ENCODE data around the gene FEZF2.

The FEZF2 gene

DNA sequence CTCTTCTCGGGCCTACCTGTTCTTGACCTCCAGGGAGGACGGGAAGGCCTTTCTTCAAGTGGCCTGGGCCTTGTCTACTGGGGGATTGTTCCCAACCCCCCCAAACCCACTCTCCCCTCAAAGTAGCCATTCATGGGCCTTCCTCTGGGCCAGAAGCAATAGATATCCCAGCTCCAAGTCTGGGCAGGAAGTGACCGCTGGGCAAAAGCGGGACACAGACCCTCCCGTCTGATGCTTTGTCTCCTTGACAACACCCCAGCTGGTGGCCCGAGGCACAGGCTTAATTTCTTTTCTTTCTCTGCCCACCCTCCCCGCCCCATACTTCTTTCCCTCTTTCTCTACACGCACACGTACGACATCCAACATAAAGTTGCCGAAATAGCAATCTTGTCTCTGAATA, 41.4 kb upstream of the FEZF2 start:
- no peaks in the 10 kb centered on the region for H3K79me2 ChIP-seq (ENCODE audit: low read length)
- H2AFZ ChIP-seq (ENCODE audit: low read depth, low read length): no peak overlapping the region
- no peaks in the 10 kb centered on the region for H4K20me1 ChIP-seq (ENCODE audit: insufficient read depth, low read length)
- no peaks in the 10 kb centered on the region for H3K36me3 ChIP-seq (replicated peaks; ENCODE audit: low read depth, low read length)
- H3K27me3 ChIP-seq (ENCODE audit: low read depth, low read length): peaks cover 11% of the 10 kb centered on the region; the same call in 1 of the 2 replicates
- no peaks in the 10 kb centered on the region for H3K4me1 ChIP-seq (ENCODE audit: low read length)
- H3K9me3 ChIP-seq (ENCODE audit: insufficient read depth, low read length): no peaks in the 10 kb centered on the region
- no peak overlapping the region for H3K9ac ChIP-seq (ENCODE audit: low read length)
- H3K4me3 ChIP-seq (ENCODE audit: low read length): no peak overlapping the region
- H3K27ac ChIP-seq (ENCODE audit: low read length): no peak overlapping the region
- no peak overlapping the region for H3K4me2 ChIP-seq (ENCODE audit: low read length)
- TF ChIP-seq, protein P1, sequence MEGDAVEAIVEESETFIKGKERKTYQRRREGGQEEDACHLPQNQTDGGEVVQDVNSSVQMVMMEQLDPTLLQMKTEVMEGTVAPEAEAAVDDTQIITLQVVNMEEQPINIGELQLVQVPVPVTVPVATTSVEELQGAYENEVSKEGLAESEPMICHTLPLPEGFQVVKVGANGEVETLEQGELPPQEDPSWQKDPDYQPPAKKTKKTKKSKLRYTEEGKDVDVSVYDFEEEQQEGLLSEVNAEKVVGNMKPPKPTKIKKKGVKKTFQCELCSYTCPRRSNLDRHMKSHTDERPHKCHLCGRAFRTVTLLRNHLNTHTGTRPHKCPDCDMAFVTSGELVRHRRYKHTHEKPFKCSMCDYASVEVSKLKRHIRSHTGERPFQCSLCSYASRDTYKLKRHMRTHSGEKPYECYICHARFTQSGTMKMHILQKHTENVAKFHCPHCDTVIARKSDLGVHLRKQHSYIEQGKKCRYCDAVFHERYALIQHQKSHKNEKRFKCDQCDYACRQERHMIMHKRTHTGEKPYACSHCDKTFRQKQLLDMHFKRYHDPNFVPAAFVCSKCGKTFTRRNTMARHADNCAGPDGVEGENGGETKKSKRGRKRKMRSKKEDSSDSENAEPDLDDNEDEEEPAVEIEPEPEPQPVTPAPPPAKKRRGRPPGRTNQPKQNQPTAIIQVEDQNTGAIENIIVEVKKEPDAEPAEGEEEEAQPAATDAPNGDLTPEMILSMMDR (IDR thresholded peaks at IDR 0.05; ENCODE audit: low read depth, low read length): no peak
- TF ChIP-seq EZH2phosphoT487 (IDR thresholded peaks at IDR 0.05; ENCODE audit: low read depth): no peak

DNA sequence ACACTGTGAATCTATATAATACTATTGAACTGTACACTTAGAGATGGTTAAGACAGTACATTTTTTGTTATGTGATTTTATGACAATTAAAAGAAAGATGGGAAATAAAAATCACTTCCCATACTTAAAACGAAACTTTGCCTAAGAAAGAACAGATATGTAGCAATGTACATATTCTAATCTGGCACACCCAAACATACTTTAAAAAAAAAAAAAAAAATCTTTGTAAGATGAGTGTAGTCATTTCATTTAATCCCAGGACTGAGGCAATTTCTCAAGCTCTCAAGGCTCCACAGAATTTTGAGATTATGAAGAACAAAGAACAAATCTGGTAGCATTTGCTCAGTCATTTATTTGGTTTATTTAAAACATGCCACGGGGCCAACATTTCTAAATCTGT, 40.3 kb upstream of the FEZF2 start:
- no peaks in the 10 kb centered on the region for H4K20me1 ChIP-seq (ENCODE audit: insufficient read depth, low read length)
- H2AFZ ChIP-seq (ENCODE audit: low read depth, low read length): no peak overlapping the region
- H3K4me1 ChIP-seq (ENCODE audit: low read length): no peaks in the 10 kb centered on the region
- no peak overlapping the region for H3K4me3 ChIP-seq (ENCODE audit: low read length)
- H3K9ac ChIP-seq (ENCODE audit: low read length): no peak overlapping the region
- H3K4me2 ChIP-seq (ENCODE audit: low read length): no peak overlapping the region
- no peaks in the 10 kb centered on the region for H3K36me3 ChIP-seq (replicated peaks; ENCODE audit: low read depth, low read length)
- no peaks in the 10 kb centered on the region for H3K79me2 ChIP-seq (ENCODE audit: low read length)
- H3K27ac ChIP-seq (ENCODE audit: low read length): no peak overlapping the region
- TF ChIP-seq, protein P1 (IDR thresholded peaks at IDR 0.05; ENCODE audit: low read depth, low read length): no peak
- no peak for TF ChIP-seq EZH2phosphoT487 (IDR thresholded peaks at IDR 0.05; ENCODE audit: low read depth)
- H3K9me3 ChIP-seq (ENCODE audit: insufficient read depth, low read length): no peaks in the 10 kb centered on the region
- peaks cover 18% of the 10 kb centered on the region for H3K27me3 ChIP-seq (ENCODE audit: low read depth, low read length)

DNA sequence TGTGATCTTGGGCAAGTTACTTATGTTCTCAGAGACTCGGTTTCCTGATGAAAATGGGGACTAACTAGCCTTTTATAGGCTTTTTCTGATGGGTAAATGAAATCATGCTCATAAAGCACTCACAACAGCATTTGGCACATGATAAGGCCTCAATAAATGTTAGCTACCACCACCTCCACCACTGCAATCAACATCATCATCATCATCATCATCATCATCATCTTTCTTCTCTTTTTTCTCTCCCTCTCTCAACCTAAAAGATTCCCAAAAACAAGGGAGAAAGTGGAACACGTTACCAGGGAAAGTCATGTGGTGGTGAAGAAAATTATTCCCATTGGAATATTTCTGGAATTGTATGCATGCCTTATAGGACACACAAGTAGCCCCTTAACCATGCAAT, 33.6 kb upstream of the FEZF2 start:
- no peak overlapping the region for H3K27ac ChIP-seq (ENCODE audit: low read length)
- no peaks in the 10 kb centered on the region for H3K36me3 ChIP-seq (replicated peaks; ENCODE audit: low read depth, low read length)
- no peak overlapping the region for H3K9ac ChIP-seq (ENCODE audit: low read length)
- no peak overlapping the region for H3K4me2 ChIP-seq (ENCODE audit: low read length)
- no peak overlapping the region for H3K4me3 ChIP-seq (ENCODE audit: low read length)
- no peaks in the 10 kb centered on the region for H3K79me2 ChIP-seq (ENCODE audit: low read length)
- H4K20me1 ChIP-seq (ENCODE audit: insufficient read depth, low read length): no peaks in the 10 kb centered on the region
- no peak overlapping the region for H2AFZ ChIP-seq (ENCODE audit: low read depth, low read length)
- peaks cover 21% of the 10 kb centered on the region for H3K27me3 ChIP-seq (ENCODE audit: low read depth, low read length)
- no peaks in the 10 kb centered on the region; the same call in 1 of the 2 replicates for H3K9me3 ChIP-seq (ENCODE audit: insufficient read depth, low read length)
- no peaks in the 10 kb centered on the region for H3K4me1 ChIP-seq (ENCODE audit: low read length)
- no peak for TF ChIP-seq EZH2phosphoT487 (IDR thresholded peaks at IDR 0.05; ENCODE audit: low read depth)
- TF ChIP-seq, protein P1 (IDR thresholded peaks at IDR 0.05; ENCODE audit: low read depth, low read length): no peak

DNA sequence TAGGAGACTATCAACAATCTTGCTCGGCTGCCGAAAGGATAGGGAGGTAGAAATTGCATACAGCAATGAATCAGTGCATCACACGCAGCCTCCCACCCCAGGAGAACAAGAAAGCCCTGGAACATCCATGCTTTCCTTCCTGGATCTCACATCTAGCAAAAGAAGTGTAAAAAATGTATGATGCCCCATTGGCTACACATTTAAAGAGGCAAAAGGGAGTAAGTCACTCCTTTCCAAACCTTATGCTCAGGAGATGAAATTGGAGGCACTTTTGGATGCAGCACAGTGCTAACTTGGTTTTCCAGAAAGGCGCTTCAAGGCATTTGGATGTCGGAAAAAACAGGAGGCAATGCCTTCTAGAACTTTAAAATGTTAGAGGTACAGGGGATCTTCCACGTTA, 32.2 kb upstream of the FEZF2 start:
- Histone ChIP-seq H3K4me1 (ENCODE audit: low read length) (no peaks in the 10 kb centered on the region), H3K9ac (ENCODE audit: low read length) (no peak overlapping the region), H3K4me3 (ENCODE audit: low read length) (no peak overlapping the region), H2AFZ (ENCODE audit: low read depth, low read length) (no peak overlapping the region), H3K36me3 (replicated peaks; ENCODE audit: low read depth, low read length) (no peaks in the 10 kb centered on the region), H3K27me3 (ENCODE audit: low read depth, low read length) (peaks cover 14% of the 10 kb centered on the region), H3K27ac (ENCODE audit: low read length) (no peak overlapping the region), H3K79me2 (ENCODE audit: low read length) (no peaks in the 10 kb centered on the region), H4K20me1 (ENCODE audit: insufficient read depth, low read length) (no peaks in the 10 kb centered on the region), H3K9me3 (ENCODE audit: insufficient read depth, low read length) (no peaks in the 10 kb centered on the region; the same call in 1 of the 2 replicates), H3K4me2 (ENCODE audit: low read length) (no peak overlapping the region)
- TF ChIP-seq EZH2phosphoT487 (IDR thresholded peaks at IDR 0.05; ENCODE audit: low read depth): no peak
- TF ChIP-seq, protein P1 (IDR thresholded peaks at IDR 0.05; ENCODE audit: low read depth, low read length): no peak

All from OCI-LY3 (cell line).